SU-DHL-6 (cell line): Measurements from ENCODE around the gene INO80.

ENCODE experiments used
- H2AFZ ChIP-seq: fragments of 200-600 bp; sonication (generic); 2 replicates; pipeline ENCODE4 v1.6.1; 2014; ENCODE audit warnings: low read depth, mild to moderate bottlenecking, moderate library complexity, mixed read lengths, antibody characterized with exemption, low read length; ENCODE audit not compliant: severe bottlenecking
- H3F3A ChIP-seq: fragments of 200-600 bp; shearing (Covaris generic); 2 replicates; pipeline ENCODE4 v1.6.0; 2016; ENCODE audit warnings: antibody characterized with exemption, mild to moderate bottlenecking; ENCODE audit not compliant: insufficient read depth
- H3K27ac ChIP-seq: fragments of 200-600 bp; sonication (generic); 2 replicates; pipeline ENCODE4 v1.5.1; 2016; ENCODE audit warnings: low read depth, mild to moderate bottlenecking, low read length, moderate library complexity, mixed read lengths
- H3K27me3 ChIP-seq: fragments of 200-600 bp; sonication (generic), shearing (Covaris generic); 2 replicates; pipeline ENCODE4 v1.6.0; 2014; ENCODE audit warnings: mild to moderate bottlenecking, low read length
- H3K36me3 ChIP-seq: fragments of 200-600 bp; sonication (generic); 2 replicates; pipeline ENCODE4 v1.6.1; 2014; ENCODE audit warnings: mild to moderate bottlenecking, low read length, mixed read lengths
- H3K4me2 ChIP-seq: fragments of 300-600, 200-600 bp; shearing (Covaris generic), sonication (generic); 2 replicates; pipeline ENCODE4 v1.6.0; 2014; ENCODE audit warnings: low read length, low read depth, mild to moderate bottlenecking; ENCODE audit not compliant: poor library complexity, severe bottlenecking
- H3K4me3 ChIP-seq: fragments of 200-600 bp; sonication (generic); 2 replicates; pipeline ENCODE4 v1.5.1; 2014; ENCODE audit warnings: antibody characterized with exemption, low read length, mild to moderate bottlenecking, mixed read lengths; ENCODE audit not compliant: insufficient read depth, poor library complexity, severe bottlenecking
- H3K79me2 ChIP-seq: fragments of 200-600 bp; sonication (generic); 2 replicates; pipeline ENCODE4 v1.6.1; 2014; ENCODE audit warnings: mild to moderate bottlenecking, low read length, moderate library complexity; ENCODE audit not compliant: insufficient read depth
- H3K9ac ChIP-seq: fragments of 200-600 bp; sonication (generic); 2 replicates; pipeline ENCODE4 v1.7.0; 2014; ENCODE audit warnings: mild to moderate bottlenecking, low read length
- H3K9me2 ChIP-seq: fragments of 200-600 bp; sonication (generic); replicated peaks from 2 replicates; pipeline ENCODE4 v1.6.1; 2014; ENCODE audit warnings: low read length; ENCODE audit not compliant: insufficient read depth
- H3K9me3 ChIP-seq: fragments of 200-600 bp; sonication (generic); 2 replicates; pipeline ENCODE4 v1.6.1; 2014; ENCODE audit warnings: low read length, mixed read lengths; ENCODE audit not compliant: insufficient read depth
- H4K20me1 ChIP-seq: fragments of 200-600 bp; sonication (generic); 2 replicates; pipeline ENCODE4 v1.6.1; 2014; ENCODE audit warnings: low read depth, mild to moderate bottlenecking, antibody characterized with exemption, low read length, moderate library complexity, mixed read lengths
- EZH2phosphoT487 ChIP-seq: fragments of 200-600 bp; sonication (generic), shearing (Covaris generic); conservative IDR thresholded peaks from 2 replicates; pipeline ENCODE4 v1.6.1; 2018; ENCODE audit warnings: mild to moderate bottlenecking, antibody characterized with exemption, low read length, moderate library complexity, mixed read lengths
- TF ChIP-seq, protein P1 (sequence below): fragments of 200-600 bp; sonication (generic); IDR thresholded peaks from one replicate; pipeline ENCODE4 v1.5.1; 2017; ENCODE audit warnings: antibody characterized with exemption, mild to moderate bottlenecking, low read length, moderate library complexity; ENCODE audit not compliant: insufficient read depth, poor library complexity, severe bottlenecking

The INO80 gene

DNA sequence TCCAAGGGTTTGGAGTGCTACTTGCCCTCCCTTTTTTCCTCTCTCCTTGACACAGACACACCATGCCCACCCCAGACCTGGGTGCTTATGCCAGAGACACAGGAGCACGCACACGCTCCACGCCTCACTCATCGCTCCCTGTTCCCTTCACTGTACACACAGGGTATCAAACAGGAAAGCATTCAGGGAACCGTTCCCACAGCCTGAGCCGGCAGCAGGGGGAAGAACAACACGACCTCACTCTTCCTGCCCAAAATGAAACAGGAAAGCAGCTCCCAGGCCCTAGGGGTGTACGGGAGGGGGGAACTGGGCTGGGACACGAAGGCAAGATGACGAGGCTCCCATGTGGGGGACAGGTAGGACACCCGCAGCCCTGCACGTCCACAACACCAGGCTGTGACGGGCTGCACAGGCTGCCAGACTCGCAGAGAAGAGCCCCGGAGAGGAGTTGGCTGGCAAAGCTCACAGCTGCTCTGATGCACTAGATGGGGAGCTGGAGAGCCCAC, 175.7 kb downstream of the INO80 start:
- Histone ChIP-seq H3K9me3 (no peaks in the 10 kb centered on the region), H3F3A (no peaks in the 10 kb centered on the region), H3K36me3 (no peaks in the 10 kb centered on the region), H3K27ac (no peak overlapping the region), H3K9me2 (no peaks in the 10 kb centered on the region), H3K79me2 (no peaks in the 10 kb centered on the region), H3K4me3 (no peak overlapping the region), H3K9ac (no peak overlapping the region), H3K27me3 (no peaks in the 10 kb centered on the region), H3K4me2 (no peak overlapping the region), H2AFZ (no peak overlapping the region), H4K20me1 (no peaks in the 10 kb centered on the region)
- TF ChIP-seq EZH2phosphoT487, result no peak
- TF ChIP-seq, protein P1, sequence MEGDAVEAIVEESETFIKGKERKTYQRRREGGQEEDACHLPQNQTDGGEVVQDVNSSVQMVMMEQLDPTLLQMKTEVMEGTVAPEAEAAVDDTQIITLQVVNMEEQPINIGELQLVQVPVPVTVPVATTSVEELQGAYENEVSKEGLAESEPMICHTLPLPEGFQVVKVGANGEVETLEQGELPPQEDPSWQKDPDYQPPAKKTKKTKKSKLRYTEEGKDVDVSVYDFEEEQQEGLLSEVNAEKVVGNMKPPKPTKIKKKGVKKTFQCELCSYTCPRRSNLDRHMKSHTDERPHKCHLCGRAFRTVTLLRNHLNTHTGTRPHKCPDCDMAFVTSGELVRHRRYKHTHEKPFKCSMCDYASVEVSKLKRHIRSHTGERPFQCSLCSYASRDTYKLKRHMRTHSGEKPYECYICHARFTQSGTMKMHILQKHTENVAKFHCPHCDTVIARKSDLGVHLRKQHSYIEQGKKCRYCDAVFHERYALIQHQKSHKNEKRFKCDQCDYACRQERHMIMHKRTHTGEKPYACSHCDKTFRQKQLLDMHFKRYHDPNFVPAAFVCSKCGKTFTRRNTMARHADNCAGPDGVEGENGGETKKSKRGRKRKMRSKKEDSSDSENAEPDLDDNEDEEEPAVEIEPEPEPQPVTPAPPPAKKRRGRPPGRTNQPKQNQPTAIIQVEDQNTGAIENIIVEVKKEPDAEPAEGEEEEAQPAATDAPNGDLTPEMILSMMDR, result no peak

DNA sequence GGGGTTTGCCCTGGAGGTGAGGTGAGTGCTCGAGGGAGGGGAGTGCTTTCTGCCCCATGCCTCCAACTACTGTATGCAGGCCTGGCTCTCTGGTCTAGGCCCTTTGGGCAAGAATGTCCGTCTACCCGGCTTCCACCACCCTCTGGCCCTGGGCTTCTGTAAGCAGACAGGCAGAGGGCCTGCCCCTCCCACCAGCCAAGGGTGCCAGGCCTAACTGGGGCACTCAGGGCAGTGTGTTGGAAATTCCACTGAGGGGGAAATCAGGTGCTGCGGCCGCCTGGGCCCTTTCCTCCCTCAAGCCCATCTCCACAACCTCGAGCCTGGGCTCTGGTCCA, 177.6 kb downstream of the INO80 start:
- Histone ChIP-seq H3K79me2 (no peaks in the 10 kb centered on the region), H3K9me3 (no peaks in the 10 kb centered on the region), H3K4me2 (no peak overlapping the region), H3K27me3 (no peaks in the 10 kb centered on the region), H2AFZ (no peak overlapping the region), H4K20me1 (no peaks in the 10 kb centered on the region), H3K4me3 (no peak overlapping the region), H3K9ac (no peak overlapping the region), H3K9me2 (no peaks in the 10 kb centered on the region), H3F3A (no peaks in the 10 kb centered on the region), H3K27ac (no peak overlapping the region), H3K36me3 (no peaks in the 10 kb centered on the region)
- TF ChIP-seq, protein P1, result no peak
- no peak for TF ChIP-seq EZH2phosphoT487

DNA sequence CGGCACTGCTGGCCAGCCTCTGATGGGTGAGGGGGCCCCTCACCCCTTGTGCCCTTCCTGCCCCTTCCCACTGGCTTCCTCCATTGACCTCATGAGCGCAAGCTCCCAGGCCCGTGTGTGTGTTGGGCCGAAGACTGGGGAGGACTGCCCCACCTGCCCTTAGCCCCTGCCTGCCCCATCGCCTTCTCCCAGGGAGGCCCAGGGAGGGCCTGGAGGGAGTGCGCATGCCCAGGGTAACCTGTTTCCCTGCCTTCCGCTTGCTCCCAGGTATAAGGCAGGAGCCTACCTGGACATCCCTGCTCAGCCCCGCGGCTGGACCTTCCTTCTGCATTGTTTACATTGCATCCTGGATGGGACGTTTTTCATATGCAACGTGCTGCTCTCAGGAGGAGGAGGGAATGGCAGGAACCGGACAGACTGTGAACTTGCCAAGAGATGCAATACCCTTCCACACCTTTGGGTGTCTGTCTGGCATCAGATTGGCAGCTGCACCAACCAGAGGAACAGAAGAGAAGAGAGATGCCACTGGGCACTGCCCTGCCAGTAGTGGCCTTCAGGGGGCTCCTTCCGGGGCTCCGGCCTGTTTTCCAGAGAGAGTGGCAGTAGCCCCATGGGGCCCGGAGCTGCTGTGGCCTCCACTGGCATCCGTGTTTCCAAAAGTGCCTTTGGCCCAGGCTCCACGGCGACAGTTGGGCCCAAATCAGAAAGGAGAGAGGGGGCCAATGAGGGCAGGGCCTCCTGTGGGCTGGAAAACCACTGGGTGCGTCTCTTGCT, 178.1 kb downstream of the INO80 start:
- Histone ChIP-seq H2AFZ (no peak overlapping the region), H3F3A (no peaks in the 10 kb centered on the region), H4K20me1 (no peaks in the 10 kb centered on the region), H3K36me3 (no peaks in the 10 kb centered on the region), H3K79me2 (no peaks in the 10 kb centered on the region), H3K27me3 (no peaks in the 10 kb centered on the region), H3K27ac (no peak overlapping the region), H3K9me2 (no peaks in the 10 kb centered on the region), H3K9me3 (no peaks in the 10 kb centered on the region), H3K4me2 (no peak overlapping the region), H3K4me3 (no peak overlapping the region), H3K9ac (no peak overlapping the region)
- no peak for TF ChIP-seq EZH2phosphoT487
- TF ChIP-seq, protein P1, result no peak
